A549 (cell line): ENCODE results near the gene OR10D3. TPM values are rescaled to one million over a fixed set of nuclear protein-coding genes. Genes with fewer than 3 reads are reported as not detected.

Experiments used
- ATAC-seq, 2 experiments: fragments of 200-7000 bp in 1 of 2; fragments of >200 bp in 1 of 2; cut with Nextera tagmentation in 1 of 2; cut with Tn5 transposase in 1 of 2; 3 replicates each; pipeline versions ENCODE4 v1.8.0 to v1.9.1; 2018 to 2020; ENCODE audit warnings: mild to moderate bottlenecking in 1 of 2, moderate library complexity in 1 of 2
- CTCF ChIA-PET: fragments of 300-600 bp; sonication (Branson Sonifier 250); formaldehyde crosslinking; extraction: SDS; loops from one replicate; lab custom pipeline; 2021; ENCODE audit warnings: antibody characterized with exemption, inconsistent platforms; lab: Yijun Ruan, JAX
- POLR2A ChIA-PET: fragments of 350-600 bp; formaldehyde crosslinking; extraction: SDS; loops from one replicate; lab custom pipeline; 2021; ENCODE audit warnings: antibody characterized with exemption, inconsistent platforms; lab: Yijun Ruan, JAX
- DNase-seq, 2 experiments: peaks; one replicate each; pipeline versions ENCODE4 v3.0.0 to v3.0.0-alpha.2; 2011 to 2016; ENCODE audit warnings: low read depth in 1 of 2, low spot score in 1 of 2
- FAIRE-seq: peaks from 2 replicates; lab custom pipeline; 2011; peaks lifted over from hg19 to GRCh38; lab: Jason Lieb, UNC
- H3K27ac ChIP-seq, 2 experiments: fragments of >200 bp; sonication (Bioruptor Twin); formaldehyde crosslinking; 3 replicates each; pipeline ENCODE4 v1.5.1; 2016 to 2017
- H3K4me1 ChIP-seq: fragments of >200 bp; sonication (Bioruptor Twin); formaldehyde crosslinking; 3 replicates; pipeline ENCODE4 v1.6.1; 2016
- H3K4me2 ChIP-seq: fragments of >200 bp; sonication (Bioruptor Twin); formaldehyde crosslinking; 3 replicates; pipeline ENCODE4 v1.6.1; 2016
- H3K4me3 ChIP-seq: fragments of >200 bp; sonication (Bioruptor Twin); formaldehyde crosslinking; 3 replicates; pipeline ENCODE4 v1.5.1; 2016
- H3K9me3 ChIP-seq: fragments of >200 bp; sonication (Bioruptor Twin); formaldehyde crosslinking; 3 replicates; pipeline ENCODE4 v1.6.1; 2016
- ATOH8 ChIP-seq: fragments of 250-450 bp; sonication (Bioruptor Pico); IDR thresholded peaks from 2 replicates; pipeline ENCODE4 v1.5.0; 2020; ENCODE audit warnings: low read depth, mild to moderate bottlenecking, moderate library complexity
- CEBPB ChIP-seq, 2 experiments: fragments of >200 bp in 1 of 2; sonication (Bioruptor Twin) in 1 of 2; formaldehyde crosslinking in 1 of 2; IDR thresholded peaks; 2 replicates each; pipeline ENCODE4 v1.6.1; 2012 to 2016
- CHD2 ChIP-seq: fragments of 150-350 bp; IDR thresholded peaks from 2 replicates; pipeline ENCODE4 v1.6.1; 2014; ENCODE audit warnings: low read length; ENCODE audit not compliant: partially characterized antibody
- EP300 ChIP-seq, 2 experiments: fragments of >200 bp; sonication (Bioruptor Twin); formaldehyde crosslinking; IDR thresholded peaks; 2 replicates in 1 of 2; 3 replicates in 1 of 2; pipeline ENCODE4 v1.6.1; 2016 to 2017
- GATA3 ChIP-seq: IDR thresholded peaks from 2 replicates; pipeline ENCODE4 v1.6.1; 2012; ENCODE audit warnings: borderline replicate concordance
- HEYL ChIP-seq: fragments of 250-450 bp; sonication (Bioruptor Pico); IDR thresholded peaks from 2 replicates; pipeline ENCODE4 v1.8.0; 2021; ENCODE audit warnings: mild to moderate bottlenecking, moderate library complexity
- HMGXB4 ChIP-seq: fragments of 250-450 bp; sonication (Bioruptor Pico); IDR thresholded peaks from 2 replicates; pipeline ENCODE4 v1.5.0; 2021; ENCODE audit warnings: mild to moderate bottlenecking, moderate library complexity, borderline replicate concordance
- JUNB ChIP-seq: fragments of >200 bp; sonication (Bioruptor Twin); formaldehyde crosslinking; IDR thresholded peaks from 2 replicates; pipeline ENCODE4 v1.6.1; 2016
- MAFK ChIP-seq: fragments of 450-650 bp; IDR thresholded peaks from 2 replicates; pipeline ENCODE4 v1.6.1; 2014; ENCODE audit not compliant: partially characterized antibody
- POLR2A ChIP-seq: IDR thresholded peaks from 2 replicates; pipeline ENCODE4 v1.6.1; 2012; ENCODE audit warnings: mild to moderate bottlenecking, low read length
- RAD21 ChIP-seq, 2 experiments: fragments of >200 bp in 1 of 2; sonication (Bioruptor Twin) in 1 of 2; formaldehyde crosslinking in 1 of 2; IDR thresholded peaks in 1 of 2; conservative IDR thresholded peaks in 1 of 2; 2 replicates in 1 of 2; 3 replicates in 1 of 2; pipeline ENCODE4 v1.6.1; 2012 to 2018; ENCODE audit warnings: inconsistent platforms in 1 of 2
- RFX5 ChIP-seq: fragments of 450-650 bp; IDR thresholded peaks from 2 replicates; pipeline ENCODE4 v1.7.1; 2014; ENCODE audit warnings: antibody characterized with exemption, mild to moderate bottlenecking, moderate library complexity
- SMC3 ChIP-seq: fragments of >200 bp; sonication (Bioruptor Twin); formaldehyde crosslinking; IDR thresholded peaks from 3 replicates; pipeline ENCODE4 v1.6.1; 2018; ENCODE audit warnings: inconsistent platforms
- TP53 ChIP-seq: fragments of 250-450 bp; sonication (Bioruptor Pico); IDR thresholded peaks from 2 replicates; pipeline ENCODE4 v1.5.0; 2021; ENCODE audit warnings: mild to moderate bottlenecking, moderate library complexity
- ZC3H11A ChIP-seq: fragments of 450-650 bp; IDR thresholded peaks from 2 replicates; pipeline ENCODE4 v1.6.1; 2014; ENCODE audit warnings: antibody characterized with exemption, mild to moderate bottlenecking
- ZSCAN20 ChIP-seq: fragments of 250-450 bp; sonication (Bioruptor Pico); IDR thresholded peaks from 2 replicates; pipeline ENCODE4 v1.8.0; 2022; ENCODE audit warnings: mild to moderate bottlenecking, moderate library complexity
- WGBS: methylation state at CpG from one replicate; pipeline ENCODE4 v1.1.6; 2017; ENCODE audit errors: missing lambda C conversion rate; 5-methylcytosine and 5-hydroxymethylcytosine counted together
- polyA minus RNA-seq: library from RNA; depleted of rRNA, polyadenylated mRNA; stranded (reverse); fragments of >200 nt; gene quantifications from 2 replicates; pipeline ENCODE4 v1.2.3, GENCODE V29; 2011; rRNA and poly(A)+ RNA removed
- polyA plus RNA-seq, 4 experiments: library from polyadenylated mRNA; depleted of rRNA in 3 of 4; stranded (reverse); fragments of >200 nt; fragmentation: RNase III in 1 of 4; extraction: RNeasy Plus Mini Kit Qiagen cat#74134 plus additional on column Dnase treatment in 1 of 4; gene quantifications; 2 replicates in 3 of 4; 3 replicates in 1 of 4; pipeline ENCODE4 v1.2.3, GENCODE V29; 2011 to 2017
- TF ChIP-seq, protein P1 (sequence below): fragments of 150-350 bp; IDR thresholded peaks from 2 replicates; pipeline ENCODE4 v1.6.1; 2014; ENCODE audit warnings: low read depth, mild to moderate bottlenecking, low read length
- TF ChIP-seq, protein P2 (sequence below): fragments of 450-650 bp; IDR thresholded peaks from 2 replicates; pipeline ENCODE4 v1.6.1; 2014; ENCODE audit warnings: antibody characterized with exemption
- TF ChIP-seq, protein P3 (sequence below): IDR thresholded peaks from 2 replicates; pipeline ENCODE4 v1.6.1; 2012
- TF ChIP-seq, protein P4 (sequence below): IDR thresholded peaks from 2 replicates; pipeline ENCODE4 v1.6.1; 2012; ENCODE audit warnings: low read depth, borderline replicate concordance

OR10D3 gene
- not detected in 2 replicates for polyA plus RNA-seq (2011; rRNA removed)
- polyA plus RNA-seq (2012; cell fraction: cytosol; rRNA removed), result not detected in 2 replicates
- polyA plus RNA-seq (2012; cell fraction: nucleus; rRNA removed), result not detected in 2 replicates
- not detected in 3 replicates for polyA plus RNA-seq (2017; fragmentation: RNase III; extraction: RNeasy Plus Mini Kit Qiagen cat#74134 plus additional on column Dnase treatment)
- polyA minus RNA-seq, result not detected in 2 replicates

DNA sequence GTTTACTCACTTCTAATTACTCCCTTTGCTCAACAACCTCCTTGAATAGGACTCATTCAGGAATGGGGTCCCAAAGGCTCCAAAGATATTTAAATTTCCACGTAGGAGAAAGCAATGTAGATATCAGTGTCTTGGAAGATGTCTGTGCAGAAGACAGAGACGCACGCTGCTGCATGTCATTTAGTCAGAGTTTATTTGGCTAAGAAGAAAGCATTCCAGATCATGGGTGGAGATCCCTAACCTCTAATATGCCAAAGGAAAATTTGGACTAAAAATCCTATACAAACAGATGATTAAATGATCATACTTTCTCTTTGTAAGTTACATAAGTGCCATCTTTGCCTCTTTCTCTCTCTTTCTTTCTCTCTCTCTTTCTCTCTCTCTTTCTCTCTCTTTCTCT is at the start of gene OR10D3:
OR10D3 (plus strand) TSS at position 278 of the 400 bp plus-strand sequence. CDS start 1,925 bp downstream, outside the sequence.
- TF ChIP-seq JUNB (no peak), CHD2 (no peak), EP300 (IDR thresholded peaks at IDR 0.05) (no peak), TP53 (no peak), ZSCAN20 (no peak), RFX5 (no peak), GATA3 (no peak), RAD21 (conservative IDR thresholded peaks at IDR 0.05 in 1 of 2, IDR thresholded peaks at IDR 0.05 in 1 of 2) (no peak), SMC3 (no peak), CEBPB (IDR thresholded peaks at IDR 0.05) (no peak), HEYL (CRISPR knock-in tag) (no peak), ATOH8 (CRISPR knock-in tag) (no peak), ZC3H11A (no peak), POLR2A (no peak), HMGXB4 (CRISPR knock-in tag) (no peak)
- TF ChIP-seq, protein P1, sequence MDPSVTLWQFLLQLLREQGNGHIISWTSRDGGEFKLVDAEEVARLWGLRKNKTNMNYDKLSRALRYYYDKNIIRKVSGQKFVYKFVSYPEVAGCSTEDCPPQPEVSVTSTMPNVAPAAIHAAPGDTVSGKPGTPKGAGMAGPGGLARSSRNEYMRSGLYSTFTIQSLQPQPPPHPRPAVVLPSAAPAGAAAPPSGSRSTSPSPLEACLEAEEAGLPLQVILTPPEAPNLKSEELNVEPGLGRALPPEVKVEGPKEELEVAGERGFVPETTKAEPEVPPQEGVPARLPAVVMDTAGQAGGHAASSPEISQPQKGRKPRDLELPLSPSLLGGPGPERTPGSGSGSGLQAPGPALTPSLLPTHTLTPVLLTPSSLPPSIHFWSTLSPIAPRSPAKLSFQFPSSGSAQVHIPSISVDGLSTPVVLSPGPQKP, result no peak
- TF ChIP-seq, protein P2, sequence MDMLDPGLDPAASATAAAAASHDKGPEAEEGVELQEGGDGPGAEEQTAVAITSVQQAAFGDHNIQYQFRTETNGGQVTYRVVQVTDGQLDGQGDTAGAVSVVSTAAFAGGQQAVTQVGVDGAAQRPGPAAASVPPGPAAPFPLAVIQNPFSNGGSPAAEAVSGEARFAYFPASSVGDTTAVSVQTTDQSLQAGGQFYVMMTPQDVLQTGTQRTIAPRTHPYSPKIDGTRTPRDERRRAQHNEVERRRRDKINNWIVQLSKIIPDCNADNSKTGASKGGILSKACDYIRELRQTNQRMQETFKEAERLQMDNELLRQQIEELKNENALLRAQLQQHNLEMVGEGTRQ, result no peak
- TF ChIP-seq, all 56 proteins: peak for 0
- H3K4me2 ChIP-seq, result no peak within 1 kb of the TSS
- H3K4me1 ChIP-seq, result no peaks in the 10 kb centered on the region
- FAIRE-seq, result no peak
- ChIA-PET CTCF (no interaction called here), POLR2A (no interaction called here)
- H3K4me3 ChIP-seq, result no peak within 1 kb of the TSS
- no peaks in the 10 kb centered on the region for H3K9me3 ChIP-seq
- ATAC-seq, result no peak
- WGBS, result 0% methylated on average over 3 of the region's 3 CpGs
- H3K27ac ChIP-seq, result no peak within 1 kb of the TSS
- DNase-seq, result no peak

DNA sequence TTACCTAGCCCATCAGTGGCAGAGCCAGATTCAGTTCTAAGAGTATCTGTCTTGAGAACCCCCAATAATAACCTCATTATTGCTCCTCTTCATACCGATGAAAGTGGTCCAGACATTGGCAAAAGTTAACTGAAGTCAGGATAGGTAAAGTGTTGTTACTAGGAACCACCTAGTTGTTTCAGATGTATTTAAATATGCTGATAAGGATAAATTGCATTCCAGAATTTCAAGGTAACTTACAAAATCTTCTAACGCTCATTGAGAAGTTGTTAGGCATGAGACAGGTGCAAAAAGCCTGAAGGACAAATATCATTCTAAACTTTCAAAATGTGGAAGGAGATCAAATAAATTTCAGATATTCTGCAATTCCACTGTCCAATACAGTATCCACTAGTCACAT is 40.1 kb upstream of the OR10D3 start:
- POLR2A ChIA-PET, result no interaction called here
- no peak for ATAC-seq
- TF ChIP-seq CEBPB (IDR thresholded peaks at IDR 0.05) (no peak), MAFK (peak; percentile 42)
- TF ChIP-seq, protein P3, sequence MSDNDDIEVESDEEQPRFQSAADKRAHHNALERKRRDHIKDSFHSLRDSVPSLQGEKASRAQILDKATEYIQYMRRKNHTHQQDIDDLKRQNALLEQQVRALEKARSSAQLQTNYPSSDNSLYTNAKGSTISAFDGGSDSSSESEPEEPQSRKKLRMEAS, result no peak
- TF ChIP-seq, protein P4, sequence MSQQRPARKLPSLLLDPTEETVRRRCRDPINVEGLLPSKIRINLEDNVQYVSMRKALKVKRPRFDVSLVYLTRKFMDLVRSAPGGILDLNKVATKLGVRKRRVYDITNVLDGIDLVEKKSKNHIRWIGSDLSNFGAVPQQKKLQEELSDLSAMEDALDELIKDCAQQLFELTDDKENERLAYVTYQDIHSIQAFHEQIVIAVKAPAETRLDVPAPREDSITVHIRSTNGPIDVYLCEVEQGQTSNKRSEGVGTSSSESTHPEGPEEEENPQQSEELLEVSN, result no peak
- TF ChIP-seq, all 56 proteins: peak for 1
- 57% methylated on average over 2 of the region's 2 CpGs for WGBS
- FAIRE-seq, result no peak
- H3K27ac ChIP-seq, result no peak overlapping the region
- H3K4me2 ChIP-seq, result no peak overlapping the region
- no peaks in the 10 kb centered on the region for H3K4me1 ChIP-seq
- H3K4me3 ChIP-seq, result no peak overlapping the region
- no peaks in the 10 kb centered on the region for H3K9me3 ChIP-seq
- DNase-seq, result no peak
- CTCF ChIA-PET, result no interaction called here
